HT1080 (cell line): ENCODE results near the gene AHRR. TPM values are rescaled to one million over a fixed set of nuclear protein-coding genes. Genes with fewer than 3 reads are reported as not detected.

ENCODE experiments used
- DNase-seq: peaks from one replicate; pipeline ENCODE4 v3.0.0-alpha.2; 2015; ENCODE audit warnings: low read depth
- total RNA-seq: library from RNA; depleted of rRNA; stranded (reverse); fragments of >200 nt; shearing (Covaris generic); gene quantifications from 2 replicates; pipeline ENCODE4 v1.2.3, GENCODE V29; 2014

Gene AHRR
- total RNA-seq, 1 experiment from 2014 or later = 2.4 TPM

DNA sequence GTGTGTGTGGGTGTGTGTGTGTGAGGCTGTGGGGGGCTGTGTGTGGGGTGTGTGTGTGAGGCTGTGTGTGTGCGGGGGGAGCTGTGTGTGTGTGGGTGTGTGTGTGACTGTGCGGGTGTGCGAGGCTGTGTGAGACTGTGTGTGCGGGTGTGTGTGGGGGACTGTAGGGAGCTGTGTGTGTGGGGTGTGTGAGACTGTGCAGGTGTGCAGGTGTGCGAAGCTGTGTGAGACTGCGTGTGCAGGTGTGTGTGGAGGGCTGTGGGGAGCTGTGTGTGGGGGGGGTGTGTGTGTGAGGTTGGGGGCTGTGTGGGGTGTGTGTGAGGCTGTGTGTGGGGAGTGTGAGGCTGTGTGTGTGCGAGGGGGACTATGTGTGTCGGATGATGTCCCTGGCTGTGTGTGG, 23.2 kb downstream of the AHRR start:
- DNase-seq = no peak

DNA sequence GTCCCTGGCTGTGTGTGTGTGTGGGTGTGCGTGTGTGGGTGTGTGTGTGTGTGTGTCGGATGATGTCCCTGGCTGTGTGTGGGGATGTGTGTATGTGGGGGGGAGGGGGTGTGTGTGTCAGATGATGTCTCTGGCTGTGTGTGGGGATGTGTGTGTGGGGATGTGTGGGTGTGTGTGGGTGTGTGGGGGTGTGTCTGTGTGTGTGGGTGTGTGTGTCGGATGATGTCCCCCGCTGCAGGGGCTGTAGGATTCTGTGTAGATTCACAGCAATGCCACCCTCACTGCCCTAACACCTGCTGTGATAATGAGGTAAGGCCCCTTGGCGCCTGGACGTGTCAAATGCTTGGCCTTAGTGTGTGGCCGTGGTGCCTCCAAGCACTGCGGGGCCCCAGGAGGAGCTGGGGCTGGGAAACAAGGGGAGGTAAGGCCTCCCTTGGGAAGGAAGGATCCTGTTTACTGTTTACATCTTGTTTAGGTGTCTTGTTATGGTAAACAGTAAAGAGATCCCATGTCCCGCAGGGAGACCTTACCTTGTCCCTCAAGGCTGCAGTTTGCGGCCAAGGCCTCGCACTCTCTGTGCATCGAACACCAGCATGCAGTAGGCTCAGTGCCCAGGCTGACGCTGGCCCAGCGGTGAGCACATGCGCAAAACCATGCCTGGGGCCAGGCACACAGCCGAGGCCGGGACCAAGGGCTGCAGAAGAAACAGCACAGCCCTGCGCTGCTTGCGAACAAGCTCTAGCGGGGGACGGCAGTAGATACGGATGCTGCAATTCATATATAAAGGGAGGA, 24.1 kb downstream of the AHRR start:
- no peak for DNase-seq

GRCh38 chr5:346229-346935, 24.9 kb downstream of the AHRR start:
- DNase-seq = no peak

GRCh38 chr5:347712-348284, 26.3 kb downstream of the AHRR start:
- DNase-seq = no peak

- no peak for DNase-seq
These were observed 27.2 kb downstream of the AHRR start for GRCh38 chr5:348726-349125.

- DNase-seq = no peak
These were observed 28.8 kb downstream of the AHRR start for GRCh38 chr5:350355-350754.

- no peak for DNase-seq
These were observed 29.8 kb downstream of the AHRR start for GRCh38 chr5:351084-351920.

DNA sequence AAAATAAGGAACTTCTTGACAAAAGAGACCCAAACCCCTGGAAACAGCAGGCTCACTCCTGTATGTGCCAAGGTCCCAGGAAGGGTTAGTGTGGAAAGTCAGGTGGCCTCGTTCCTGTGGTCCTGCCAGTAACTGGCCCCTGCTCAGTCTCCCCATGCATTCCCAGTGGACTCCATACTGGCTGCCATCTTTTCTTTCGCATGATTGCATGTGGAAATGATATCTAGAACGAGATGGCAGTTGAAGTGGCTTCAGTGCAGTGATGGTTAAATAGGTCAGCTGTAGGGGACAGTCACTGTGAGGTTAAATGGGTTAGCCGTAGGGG, 30.4 kb downstream of the AHRR start:
- no peak for DNase-seq

DNA sequence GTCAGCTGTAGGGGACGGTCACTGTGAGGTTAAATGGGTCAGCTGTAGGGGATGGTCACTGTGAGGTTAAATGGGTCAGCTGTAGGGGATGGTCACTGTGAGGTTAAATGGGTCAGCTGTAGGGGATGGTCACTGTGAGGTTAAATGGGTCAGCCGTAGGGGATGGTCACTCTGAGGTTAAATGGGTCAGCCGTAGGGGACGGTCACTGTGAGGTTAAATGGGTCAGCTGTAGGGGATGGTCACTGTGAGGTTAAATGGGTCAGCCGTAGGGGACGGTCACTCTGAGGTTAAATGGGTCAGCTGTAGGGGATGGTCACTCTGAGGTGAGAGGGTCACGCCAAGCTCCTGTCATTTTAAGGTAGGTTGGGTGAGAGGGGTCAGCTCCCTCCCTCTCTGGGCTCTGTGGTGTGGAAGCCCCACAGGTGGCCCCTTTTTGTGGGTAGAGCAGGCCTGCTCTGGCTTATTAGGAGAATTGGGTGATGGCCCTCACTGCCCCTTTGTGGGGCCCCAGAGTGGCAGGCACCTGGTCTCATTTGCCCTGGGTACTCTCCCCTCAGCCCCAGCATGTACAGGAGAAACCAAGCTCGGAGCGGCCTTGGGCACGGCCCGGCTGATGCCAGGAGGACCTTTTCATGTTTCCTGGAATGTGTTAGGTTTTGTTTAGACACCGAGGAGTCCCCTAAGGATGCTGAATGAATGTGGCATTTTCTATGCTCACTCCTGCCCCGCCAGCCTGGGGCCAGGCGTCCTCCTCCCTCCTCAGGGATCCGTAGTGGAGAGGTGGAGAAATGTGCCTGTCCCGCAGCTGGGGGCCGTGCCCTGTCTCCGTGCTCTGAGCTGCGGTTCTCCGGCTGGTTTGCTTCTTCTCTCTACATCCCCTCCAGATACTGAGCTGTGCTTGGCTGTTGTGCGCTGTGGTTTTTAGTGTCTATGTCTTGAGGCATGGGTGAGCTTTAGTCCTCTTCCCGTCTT, 31.4 kb downstream of the AHRR start:
- no peak for DNase-seq

DNA sequence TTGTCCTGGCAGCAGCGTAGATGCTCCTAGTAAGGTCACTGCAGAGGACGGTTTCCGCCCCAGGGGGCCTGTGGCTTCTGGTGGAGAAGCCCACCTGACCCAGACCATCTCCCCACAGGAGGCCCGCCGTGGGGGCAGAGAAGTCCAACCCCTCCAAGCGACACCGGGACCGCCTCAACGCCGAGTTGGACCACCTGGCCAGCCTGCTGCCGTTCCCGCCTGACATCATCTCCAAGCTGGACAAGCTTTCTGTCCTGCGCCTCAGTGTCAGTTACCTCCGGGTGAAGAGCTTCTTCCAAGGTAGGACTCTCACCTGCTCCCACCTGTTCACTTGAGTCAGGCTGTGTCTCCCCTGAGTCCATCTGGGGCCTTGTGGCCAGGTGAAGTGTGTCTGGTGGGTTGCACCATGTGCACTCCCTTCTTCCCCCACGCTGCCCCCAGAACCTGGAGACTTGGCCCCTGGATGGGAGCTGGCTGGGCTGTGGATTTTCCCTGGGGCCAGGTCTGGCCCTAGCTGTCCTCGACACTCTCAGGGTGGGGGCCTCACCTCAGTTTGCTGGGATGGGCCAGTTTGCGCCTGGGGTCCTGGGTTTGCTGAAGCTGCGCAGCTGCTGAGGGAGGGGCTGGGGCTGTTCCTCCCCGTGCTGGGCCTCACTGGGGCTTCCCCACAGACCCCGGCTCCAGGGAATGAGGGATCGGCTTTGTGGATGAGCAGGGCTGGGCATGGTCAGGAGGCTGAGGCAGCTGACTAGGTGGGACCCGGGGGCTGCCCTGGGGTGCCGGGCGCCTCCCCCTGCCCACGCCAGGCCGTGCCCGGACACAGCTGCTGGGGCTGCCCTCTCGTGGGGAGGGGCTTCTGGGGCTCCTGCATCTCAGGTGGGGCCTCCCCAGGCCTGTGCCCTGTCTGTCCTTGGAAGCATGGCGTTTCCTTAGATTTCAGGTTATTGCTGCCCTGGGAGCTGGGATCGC, 32.4 kb downstream of the AHRR start:
- no peak for DNase-seq

DNA sequence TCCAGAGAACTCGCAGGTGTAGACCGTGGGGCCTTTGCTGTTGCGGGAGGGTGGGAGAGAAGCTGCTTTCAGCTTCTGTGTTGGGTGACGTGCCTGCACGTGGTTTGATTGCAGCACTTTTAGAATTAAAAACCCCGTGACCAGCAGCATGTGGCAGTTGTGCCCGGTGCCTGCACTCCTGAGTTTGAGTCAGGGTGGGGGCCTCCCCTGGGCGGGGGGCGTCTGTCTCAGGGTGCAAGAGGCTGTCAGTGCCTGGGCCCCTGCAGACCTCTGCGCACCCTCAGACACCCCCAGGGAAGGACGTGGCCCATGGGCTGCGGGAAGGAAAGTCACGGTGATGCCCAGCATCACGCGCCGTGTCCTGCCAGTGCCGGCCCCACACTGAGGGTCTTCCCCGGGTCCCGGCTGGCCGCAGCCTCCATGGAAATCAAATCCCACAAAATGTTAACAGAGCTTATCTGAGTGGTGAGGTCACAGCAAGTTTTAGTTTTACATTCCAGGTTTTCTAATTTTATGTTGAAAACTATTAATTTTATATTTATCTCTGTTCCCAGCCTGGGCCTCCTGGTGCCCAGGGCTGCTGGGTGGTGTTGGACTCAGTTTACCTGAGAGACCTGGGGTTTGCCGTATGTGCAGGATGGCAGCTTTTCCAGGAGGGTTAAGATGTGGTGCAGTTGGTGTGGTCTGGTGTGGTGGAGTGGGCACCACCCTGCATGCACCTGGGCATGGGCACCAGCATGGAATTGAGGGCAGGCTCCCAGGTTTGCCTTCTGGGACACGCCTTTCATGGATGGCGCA, 33.3 kb downstream of the AHRR start:
- DNase-seq = no peak

- DNase-seq = no peak
These were observed 33.9 kb downstream of the AHRR start for GRCh38 chr5:355379-355935.

- DNase-seq = no peak
These were observed 34.4 kb downstream of the AHRR start for GRCh38 chr5:355958-356357.

DNA sequence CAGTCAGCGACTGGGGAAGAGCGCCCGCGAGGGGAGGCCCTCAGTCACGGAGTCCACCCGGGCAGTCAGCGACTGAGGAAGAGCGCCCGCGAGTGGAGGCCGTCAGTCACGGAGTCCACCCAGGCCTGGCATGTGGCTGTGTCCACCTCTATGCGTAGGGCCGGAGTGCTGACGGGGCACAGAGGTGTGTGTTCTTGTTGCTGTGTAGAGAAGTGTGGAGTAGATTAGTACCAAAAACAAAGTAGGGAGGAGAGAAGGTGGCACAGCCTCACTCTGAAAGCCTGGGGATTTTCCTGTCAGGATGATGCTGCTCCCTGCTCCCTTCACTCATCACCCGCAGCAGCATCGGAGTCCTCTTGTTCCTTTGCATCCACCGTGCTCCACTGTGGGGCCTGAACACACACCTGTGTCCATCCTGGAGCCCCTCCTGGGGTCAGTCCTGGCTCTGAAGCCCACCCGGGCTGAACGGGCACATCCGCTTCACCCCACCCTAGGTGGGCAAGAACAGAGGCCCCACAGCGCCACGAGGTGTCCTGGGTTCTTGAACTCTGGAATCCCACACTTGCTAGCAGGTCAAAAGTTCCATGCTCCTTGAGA, 37.9 kb downstream of the AHRR start:
- DNase-seq = no peak

DNA sequence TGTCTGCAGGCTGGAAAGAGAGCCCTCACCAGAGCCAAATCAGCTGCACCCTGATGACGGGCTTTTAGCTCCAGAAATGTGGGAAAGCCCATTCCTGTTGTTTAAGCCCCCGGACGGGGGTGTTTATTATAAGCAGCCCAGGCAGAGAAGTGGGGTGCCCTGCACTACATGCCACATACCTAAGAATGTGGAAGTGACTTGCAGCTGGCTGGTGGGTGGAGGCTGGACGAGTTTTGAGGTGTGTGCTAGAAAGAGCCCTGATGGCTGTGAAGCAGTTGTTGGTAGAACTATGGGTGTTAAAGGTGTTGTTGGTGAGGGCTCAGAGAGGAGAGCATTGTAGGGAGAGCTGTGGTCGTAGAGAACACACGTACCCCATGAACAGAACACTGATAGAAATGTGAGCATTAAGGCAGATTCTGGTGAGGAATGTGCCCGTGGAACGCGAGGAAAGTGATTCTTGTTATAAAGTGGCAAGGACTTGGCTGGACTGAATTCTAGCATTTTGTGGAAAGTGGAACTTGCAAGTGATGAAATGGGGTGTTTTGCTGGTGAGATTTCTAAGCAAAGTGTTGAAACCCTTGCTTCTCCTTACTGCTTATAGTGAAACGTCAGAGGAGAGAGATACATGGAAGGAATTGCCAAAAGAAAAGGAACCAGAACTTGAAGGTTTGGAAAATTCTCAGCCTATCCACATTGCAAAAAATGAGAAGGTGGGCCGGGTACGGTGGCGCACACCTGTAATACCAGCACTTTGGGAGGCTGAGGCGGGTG, 38.9 kb downstream of the AHRR start:
- DNase-seq = no peak

GRCh38 chr5:362189-362588, 40.7 kb downstream of the AHRR start:
- no peak for DNase-seq
